ENCODE results near the gene ARMC9.

Gene ARMC9

GRCh38 chr2:231315896-231316295, 117.5 kb downstream of the ARMC9 start:
- DNase-seq (ENCODE audit: low read depth in 3 of 3) = no peak

GRCh38 chr2:231317579-231317978, 119.1 kb downstream of the ARMC9 start:
- no peak for DNase-seq (ENCODE audit: low read depth in 3 of 3)

- no peak for DNase-seq (ENCODE audit: low read depth in 3 of 3)
Measured at GRCh38 chr2:231318436-231318835, 120.0 kb downstream of the ARMC9 start.

GRCh38 chr2:231318954-231319353, 120.5 kb downstream of the ARMC9 start:
- DNase-seq (ENCODE audit: low read depth in 3 of 3) = no peak

- no peak for DNase-seq (ENCODE audit: low read depth in 3 of 3)
Measured at GRCh38 chr2:231319867-231320266, 121.4 kb downstream of the ARMC9 start.

GRCh38 chr2:231321021-231321420, 122.6 kb downstream of the ARMC9 start:
- no peak for DNase-seq (ENCODE audit: low read depth in 3 of 3)

- no peak for DNase-seq (ENCODE audit: low read depth in 3 of 3)
Measured at GRCh38 chr2:231321556-231322334, 123.3 kb downstream of the ARMC9 start.

- DNase-seq (ENCODE audit: low read depth in 3 of 3) = no peak
Measured at GRCh38 chr2:231323316-231323715, 124.9 kb downstream of the ARMC9 start.

GRCh38 chr2:231325826-231326225, 127.4 kb downstream of the ARMC9 start:
- no peak for DNase-seq (ENCODE audit: low read depth in 3 of 3)

- DNase-seq (ENCODE audit: low read depth in 3 of 3) = no peak
Measured at GRCh38 chr2:231326404-231326803, 128.0 kb downstream of the ARMC9 start.

- DNase-seq (ENCODE audit: low read depth in 3 of 3) = no peak
Measured at GRCh38 chr2:231330311-231330710, 131.9 kb downstream of the ARMC9 start.

- DNase-seq (ENCODE audit: low read depth in 3 of 3) = no peak
Measured at GRCh38 chr2:231331533-231331932, 133.1 kb downstream of the ARMC9 start.

GRCh38 chr2:231332388-231332787, 134.0 kb downstream of the ARMC9 start:
- DNase-seq (ENCODE audit: low read depth in 3 of 3) = no peak

GRCh38 chr2:231332872-231333500, 134.6 kb downstream of the ARMC9 start:
- no peak for DNase-seq (ENCODE audit: low read depth in 3 of 3)

GRCh38 chr2:231334179-231334930, 135.9 kb downstream of the ARMC9 start:
- no peak for DNase-seq (ENCODE audit: low read depth in 3 of 3)

GRCh38 chr2:231334981-231335380, 136.6 kb downstream of the ARMC9 start:
- no peak for DNase-seq (ENCODE audit: low read depth in 3 of 3)

- DNase-seq (ENCODE audit: low read depth in 3 of 3) = no peak
Measured at GRCh38 chr2:231335591-231335990, 137.2 kb downstream of the ARMC9 start.

GRCh38 chr2:231336236-231336635, 137.8 kb downstream of the ARMC9 start:
- DNase-seq (ENCODE audit: low read depth in 3 of 3) = no peak

- DNase-seq (ENCODE audit: low read depth in 3 of 3) = no peak
Measured at GRCh38 chr2:231336700-231337099, 138.3 kb downstream of the ARMC9 start.

GRCh38 chr2:231337807-231338759, 139.7 kb downstream of the ARMC9 start:
- no peak for DNase-seq (ENCODE audit: low read depth in 3 of 3)

- DNase-seq (ENCODE audit: low read depth in 3 of 3) = no peak
Measured at GRCh38 chr2:231339316-231339715, 140.9 kb downstream of the ARMC9 start.

- no peak for DNase-seq (ENCODE audit: low read depth in 3 of 3)
Measured at GRCh38 chr2:231341100-231341499, 142.7 kb downstream of the ARMC9 start.

Measured in stimulated activated CD4-positive, alpha-beta T cell treated with anti-CD3 and anti-CD28 coated beads, TNF-alpha, amount 100 ng/mL, for 4 hours (primary cell).